HG02571 (cell line): ENCODE results near the gene JCHAIN.
"Not testable (repeated sequence)": the region's sequence is repeated elsewhere in the genome, so short reads cannot be mapped to it uniquely, and the experiment has no call there.

Experiments used
- ATAC-seq: cut with Tn5 transposase; IDR thresholded peaks from one replicate; pipeline ENCODE4 v1.9.1; 2021; ENCODE audit warnings: mild to moderate bottlenecking, moderate library complexity; ENCODE audit not compliant: unreplicated experiment

The JCHAIN gene

GRCh38 chr4:70691661-70692060 lies 25.4 kb upstream of the JCHAIN start:
- no peak for ATAC-seq

DNA sequence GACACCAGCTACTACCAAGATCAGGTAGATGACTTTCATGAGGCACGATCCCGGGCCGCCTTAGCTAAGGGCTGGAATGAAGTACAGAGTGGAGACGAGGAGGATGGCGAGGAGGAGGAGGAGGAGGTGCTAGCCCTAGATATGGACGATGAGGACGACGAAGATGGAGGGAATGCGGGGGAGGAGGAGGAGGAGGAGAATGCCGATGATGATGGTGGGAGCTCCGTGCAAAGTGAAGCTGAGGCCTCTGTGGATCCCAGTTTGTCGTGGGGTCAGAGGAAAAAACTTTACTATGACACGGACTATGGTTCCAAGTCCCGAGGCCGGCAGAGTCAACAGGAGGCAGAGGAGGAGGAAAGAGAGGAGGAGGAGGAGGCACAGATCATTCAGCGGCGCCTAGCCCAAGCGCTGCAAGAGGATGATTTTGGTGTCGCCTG lies 22.5 kb upstream of the JCHAIN start:
- no peak for ATAC-seq

DNA sequence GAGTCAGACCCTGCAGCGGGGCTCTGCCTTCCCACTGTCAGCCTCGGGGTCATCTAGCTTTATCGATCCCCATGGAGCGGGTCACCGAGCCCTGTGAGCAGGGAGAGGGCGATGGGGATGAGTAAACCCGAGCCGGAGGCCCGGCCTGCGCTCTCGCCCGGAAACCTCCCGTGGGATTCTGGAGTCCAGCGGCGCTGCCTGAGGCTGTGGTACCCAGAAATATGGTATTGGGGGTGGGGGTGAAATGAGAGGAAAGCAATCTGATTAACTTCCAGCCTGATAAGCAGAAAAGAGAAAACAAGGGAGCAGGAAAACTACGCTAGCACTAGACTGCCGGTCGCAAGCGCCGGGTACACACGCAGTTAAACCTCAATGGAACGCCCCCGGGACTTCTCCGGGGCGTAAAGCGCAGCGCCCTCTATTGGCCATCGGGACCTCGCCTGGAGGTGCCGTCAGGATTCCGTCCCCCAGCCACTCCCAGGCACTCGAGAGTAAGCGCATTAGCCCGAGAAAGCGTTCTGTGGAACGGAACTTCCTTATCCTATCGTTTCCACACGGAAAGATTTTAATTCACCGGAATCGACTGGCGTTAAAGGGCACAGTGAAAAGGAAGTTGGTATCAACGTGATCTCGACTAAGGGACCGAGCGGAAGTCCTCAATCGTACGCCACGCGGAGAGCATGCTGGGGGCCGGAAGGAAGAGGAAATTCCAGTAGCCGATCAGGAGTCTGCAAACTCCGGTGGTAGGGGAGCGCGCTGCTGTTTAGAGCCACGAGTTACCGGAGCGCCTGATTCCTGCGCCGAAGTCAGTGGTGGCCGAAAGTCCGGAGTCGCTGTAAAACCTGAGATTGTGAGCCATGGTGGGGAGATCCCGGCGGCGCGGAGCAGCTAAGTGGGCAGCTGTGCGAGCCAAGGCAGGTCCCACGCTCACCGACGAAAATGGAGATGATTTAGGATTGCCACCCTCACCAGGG lies 21.8 kb upstream of the JCHAIN start, which contains the start of gene UTP3:
UTP3 (plus strand) TSS at position 712 of the 974 bp plus-strand sequence; CDS start at position 858, 146 bp downstream.
- peak; percentile 92 for ATAC-seq

DNA sequence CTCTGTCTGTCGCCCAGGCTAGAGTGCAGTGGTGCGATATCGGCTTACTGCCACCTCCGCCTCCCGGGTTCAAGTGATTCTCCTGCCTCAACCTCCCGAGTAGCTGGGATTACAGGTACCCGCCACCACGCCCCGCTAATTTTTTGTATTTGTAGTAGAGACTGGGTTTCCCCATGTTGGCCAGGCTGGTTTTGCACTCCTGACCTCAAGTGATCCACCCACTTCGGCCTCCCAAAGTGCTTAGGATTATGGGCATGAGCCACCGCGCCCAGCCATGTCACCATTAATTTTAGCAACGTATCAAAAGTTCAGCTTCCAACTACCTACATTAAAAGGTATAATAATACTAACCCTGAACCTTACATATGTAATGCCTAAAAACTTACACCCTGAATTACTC lies 21.1 kb upstream of the JCHAIN start:
- ATAC-seq: no peak

- not testable (repeated sequence) for ATAC-seq
Measured at GRCh38 chr4:70682142-70682541, 15.8 kb upstream of the JCHAIN start.

GRCh38 chr4:70681704-70682103 lies 15.4 kb upstream of the JCHAIN start:
- ATAC-seq: no peak

- no peak for ATAC-seq
Measured at GRCh38 chr4:70680934-70681333, 14.6 kb upstream of the JCHAIN start.

GRCh38 chr4:70678383-70678999 lies 12.2 kb upstream of the JCHAIN start:
- peak; percentile 68 for ATAC-seq

DNA sequence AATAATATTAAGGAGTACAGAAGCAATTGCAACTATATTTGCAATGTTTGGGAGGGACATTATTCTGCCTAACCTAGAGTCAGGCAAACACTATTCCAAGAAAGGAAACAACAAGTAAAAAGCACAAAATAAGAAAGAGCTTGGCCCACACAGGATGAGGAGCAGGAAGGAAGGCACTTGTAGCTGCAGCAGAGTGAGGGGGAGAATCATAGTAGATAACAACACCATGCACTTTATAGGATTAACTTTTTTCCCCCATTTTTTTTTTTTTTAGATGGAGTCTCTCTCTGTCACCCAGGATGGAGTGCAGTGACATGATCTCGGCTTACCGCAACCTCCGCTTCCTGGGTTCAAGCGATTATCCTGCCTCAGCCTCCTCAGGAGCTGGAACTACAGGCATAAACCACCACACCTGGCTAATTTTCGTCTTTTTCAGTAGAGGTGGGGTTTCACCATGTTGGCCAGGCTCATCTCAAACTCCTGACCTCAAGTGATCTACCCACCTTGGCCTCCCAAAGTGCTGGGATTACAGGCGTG lies 10.3 kb upstream of the JCHAIN start:
- ATAC-seq: no peak

GRCh38 chr4:70674731-70675130 lies 8.4 kb upstream of the JCHAIN start:
- no peak for ATAC-seq

GRCh38 chr4:70674191-70674590 lies 7.9 kb upstream of the JCHAIN start:
- no peak for ATAC-seq

- ATAC-seq: no peak
Measured at GRCh38 chr4:70671091-70671490, 4.8 kb upstream of the JCHAIN start.

DNA sequence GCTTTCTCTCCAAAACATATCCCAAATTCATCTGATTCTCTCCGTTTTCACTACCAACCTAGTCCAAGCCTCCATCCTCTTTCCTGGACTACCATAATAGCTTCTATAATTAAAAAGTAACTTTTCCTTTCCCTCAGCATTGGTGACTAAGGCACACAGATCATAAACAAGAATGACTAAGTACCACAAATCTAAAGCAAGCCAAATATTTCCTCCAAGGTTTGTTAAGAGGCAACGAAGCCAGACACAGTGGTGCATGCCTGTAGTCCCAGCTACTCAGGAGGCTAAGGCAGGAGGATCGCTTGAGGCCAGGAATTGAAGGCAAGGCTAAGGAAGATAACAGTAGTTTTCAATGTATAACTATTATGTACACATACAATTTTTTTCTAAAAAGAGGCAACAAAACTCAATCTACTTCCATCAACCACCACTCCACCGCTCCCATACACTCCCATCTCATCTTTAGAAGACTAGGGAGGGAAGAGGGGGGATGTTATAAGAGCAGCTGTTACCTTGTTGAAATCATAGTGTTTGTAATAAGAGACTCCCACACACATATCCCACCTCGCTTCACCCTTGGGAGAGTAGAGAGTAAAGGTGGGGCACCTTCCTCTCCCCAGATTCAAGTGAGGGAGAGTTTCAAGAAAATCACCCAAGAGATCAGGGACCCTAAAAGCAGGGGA lies 4.2 kb upstream of the JCHAIN start:
- ATAC-seq: no peak

GRCh38 chr4:70667740-70668535 lies 1.6 kb upstream of the JCHAIN start:
- ATAC-seq: no peak

GRCh38 chr4:70661309-70661922 lies 4.9 kb downstream of the JCHAIN start:
- peak; percentile 67 for ATAC-seq

DNA sequence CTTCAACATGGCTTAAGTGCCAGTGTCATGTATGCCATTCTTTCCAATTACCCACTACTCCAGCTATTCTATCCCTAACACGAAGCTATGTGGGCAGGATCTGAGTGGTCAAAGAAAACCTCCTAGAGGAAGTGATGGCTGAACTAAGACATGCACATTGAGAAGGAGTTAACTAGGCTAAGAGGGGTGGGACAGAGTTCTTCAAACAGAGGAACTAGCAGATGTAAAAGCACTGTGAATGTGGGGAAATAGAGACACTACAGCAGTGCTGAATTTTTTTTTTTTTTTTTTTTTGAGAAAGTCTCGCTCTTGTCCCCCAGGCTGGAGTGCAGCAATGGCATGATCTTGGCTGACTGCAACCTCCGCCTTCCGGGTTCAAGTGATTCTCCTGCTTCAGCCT lies 6.2 kb downstream of the JCHAIN start:
- ATAC-seq: no peak

DNA sequence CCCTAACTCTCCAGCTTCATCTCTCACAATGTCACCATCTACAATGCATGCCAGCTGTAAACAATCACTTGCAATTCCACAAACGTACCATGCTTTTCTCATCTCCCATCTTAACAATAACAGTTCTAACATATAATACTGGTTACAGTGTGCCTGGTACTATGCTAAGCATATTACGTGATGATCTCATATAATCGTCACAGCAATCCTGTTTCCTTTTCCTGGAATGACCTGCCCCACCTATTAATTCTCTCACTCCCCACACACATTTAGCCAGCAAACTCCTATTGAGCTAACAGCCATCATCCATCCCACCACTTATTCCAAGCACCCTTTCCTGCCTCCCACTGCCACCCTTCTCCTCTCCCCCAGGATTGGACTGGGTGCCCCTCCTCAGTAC lies 7.9 kb downstream of the JCHAIN start:
- no peak for ATAC-seq

DNA sequence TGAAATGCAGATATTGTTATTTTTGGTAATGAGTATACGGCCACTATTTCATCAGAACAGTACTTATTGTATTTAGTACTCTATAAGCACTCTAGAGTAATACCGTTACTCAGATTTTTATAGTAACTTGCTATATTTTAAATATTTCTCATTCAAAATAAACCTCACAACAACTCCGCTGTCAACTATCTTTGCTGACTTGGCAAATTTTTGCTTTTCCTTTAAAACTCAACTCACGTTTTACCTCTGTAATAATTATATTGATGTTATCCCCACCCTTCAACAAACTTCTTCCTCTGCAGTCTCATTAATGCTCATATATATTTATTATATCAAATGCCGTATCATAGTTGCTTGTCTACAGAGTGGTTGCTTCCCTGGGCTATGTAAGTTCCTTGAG lies 9.0 kb downstream of the JCHAIN start:
- ATAC-seq: no peak

- ATAC-seq: no peak
Measured at GRCh38 chr4:70654605-70655011, 11.7 kb downstream of the JCHAIN start.
